Rectal smooth muscle tissue (tissue), 1 donor: ENCODE measurements around the gene KLB.
A peak's percentile ranks its signal among the peaks of the same experiment; 100 is the strongest.

Experiments
- H3K27ac ChIP-seq: one replicate; pipeline ENCODE4 v1.7.0; 2013; ENCODE audit warnings: low read depth, low read length, inconsistent platforms
- H3K27me3 ChIP-seq: one replicate; pipeline ENCODE4 v1.7.0; 2013; ENCODE audit warnings: low read length; ENCODE audit not compliant: control insufficient read depth, insufficient read depth
- H3K36me3 ChIP-seq: one replicate; pipeline ENCODE4 v1.7.0; 2013; ENCODE audit warnings: low read length; ENCODE audit not compliant: control insufficient read depth, insufficient read depth
- H3K4me1 ChIP-seq: one replicate; pipeline ENCODE4 v1.7.0; 2013; ENCODE audit warnings: low read length; ENCODE audit not compliant: control insufficient read depth, insufficient read depth
- H3K4me3 ChIP-seq: one replicate; pipeline ENCODE4 v1.7.0; 2013; ENCODE audit warnings: low read length
- H3K9ac ChIP-seq: one replicate; pipeline ENCODE4 v1.7.0; 2013; ENCODE audit warnings: low read length

The KLB gene

GRCh38 chr4:39433878-39434492 lies 27.3 kb downstream of the KLB start:
- H3K27ac ChIP-seq: no peak overlapping the region
- no peak overlapping the region for H3K9ac ChIP-seq
- no peaks in the 10 kb centered on the region for H3K4me1 ChIP-seq
- H3K27me3 ChIP-seq: no peaks in the 10 kb centered on the region
- H3K4me3 ChIP-seq: no peak overlapping the region
- no peaks in the 10 kb centered on the region for H3K36me3 ChIP-seq

- H3K4me3 ChIP-seq: no peak overlapping the region
- H3K9ac ChIP-seq: no peak overlapping the region
- H3K27me3 ChIP-seq: no peaks in the 10 kb centered on the region
- H3K4me1 ChIP-seq: no peaks in the 10 kb centered on the region
- no peaks in the 10 kb centered on the region for H3K36me3 ChIP-seq
- H3K27ac ChIP-seq: no peak overlapping the region
Observed at GRCh38 chr4:39435659-39436563, 29.2 kb downstream of the KLB start.

- no peaks in the 10 kb centered on the region for H3K36me3 ChIP-seq
- no peak overlapping the region for H3K9ac ChIP-seq
- no peaks in the 10 kb centered on the region for H3K27me3 ChIP-seq
- H3K4me3 ChIP-seq: no peak overlapping the region
- no peaks in the 10 kb centered on the region for H3K4me1 ChIP-seq
- H3K27ac ChIP-seq: no peak overlapping the region
Observed at GRCh38 chr4:39441593-39441992, 34.9 kb downstream of the KLB start.

- Histone ChIP-seq H3K27ac (no peak overlapping the region), H3K4me3 (no peak overlapping the region), H3K4me1 (peaks cover 2% of the 10 kb centered on the region), H3K36me3 (no peaks in the 10 kb centered on the region), H3K9ac (no peak overlapping the region), H3K27me3 (no peaks in the 10 kb centered on the region)
Observed at GRCh38 chr4:39442998-39443397, 36.3 kb downstream of the KLB start.

GRCh38 chr4:39446483-39446841 lies 39.7 kb downstream of the KLB start:
- H3K36me3 ChIP-seq: no peaks in the 10 kb centered on the region
- peak overlapping the region; percentile 59 for H3K4me3 ChIP-seq
- peaks cover 2% of the 10 kb centered on the region for H3K4me1 ChIP-seq
- no peaks in the 10 kb centered on the region for H3K27me3 ChIP-seq
- H3K9ac ChIP-seq: no peak overlapping the region
- H3K27ac ChIP-seq: no peak overlapping the region

GRCh38 chr4:39446842-39447573 lies 40.3 kb downstream of the KLB start:
- Histone ChIP-seq H3K27me3 (no peaks in the 10 kb centered on the region), H3K4me3 (peak overlapping the region; percentile 59), H3K27ac (no peak overlapping the region), H3K36me3 (peaks cover 5% of the 10 kb centered on the region), H3K9ac (no peak overlapping the region), H3K4me1 (peaks cover 2% of the 10 kb centered on the region)

GRCh38 chr4:39450618-39451017 lies 43.9 kb downstream of the KLB start:
- Histone ChIP-seq H3K27ac (no peak overlapping the region), H3K36me3 (peaks cover 12% of the 10 kb centered on the region), H3K4me1 (peaks cover 2% of the 10 kb centered on the region), H3K9ac (no peak overlapping the region), H3K27me3 (no peaks in the 10 kb centered on the region), H3K4me3 (no peak overlapping the region)

- H3K27ac ChIP-seq: no peak overlapping the region
- H3K4me3 ChIP-seq: no peak overlapping the region
- H3K36me3 ChIP-seq: peaks cover 16% of the 10 kb centered on the region
- H3K27me3 ChIP-seq: no peaks in the 10 kb centered on the region
- no peak overlapping the region for H3K9ac ChIP-seq
- peaks cover 2% of the 10 kb centered on the region for H3K4me1 ChIP-seq
Observed at GRCh38 chr4:39451423-39452023, 44.8 kb downstream of the KLB start.

- no peak overlapping the region for H3K9ac ChIP-seq
- no peaks in the 10 kb centered on the region for H3K27me3 ChIP-seq
- no peak overlapping the region for H3K4me3 ChIP-seq
- H3K4me1 ChIP-seq: peaks cover 5% of the 10 kb centered on the region
- peaks cover 16% of the 10 kb centered on the region for H3K36me3 ChIP-seq
- H3K27ac ChIP-seq: no peak overlapping the region
Observed at GRCh38 chr4:39452153-39452859, 45.6 kb downstream of the KLB start.

- peaks cover 12% of the 10 kb centered on the region for H3K4me1 ChIP-seq
- no peak overlapping the region for H3K9ac ChIP-seq
- H3K27me3 ChIP-seq: no peaks in the 10 kb centered on the region
- peaks cover 16% of the 10 kb centered on the region for H3K36me3 ChIP-seq
- H3K4me3 ChIP-seq: no peak overlapping the region
- no peak overlapping the region for H3K27ac ChIP-seq
Observed at GRCh38 chr4:39452860-39453587, 46.3 kb downstream of the KLB start.

- Histone ChIP-seq H3K27me3 (no peaks in the 10 kb centered on the region), H3K9ac (no peak overlapping the region), H3K4me3 (no peak overlapping the region), H3K4me1 (peaks cover 13% of the 10 kb centered on the region), H3K27ac (no peak overlapping the region), H3K36me3 (peaks cover 16% of the 10 kb centered on the region)
Observed at GRCh38 chr4:39453738-39454137, 47.0 kb downstream of the KLB start.
